GM18520 (cell line): ENCODE measurements around the gene SLC4A7.

Source experiments
- ATAC-seq: cut with Tn5 transposase; IDR thresholded peaks from one replicate; pipeline ENCODE4 v1.9.1; 2021; ENCODE audit not compliant: unreplicated experiment

The SLC4A7 gene

GRCh38 chr3:27326629-27327545 is 157.3 kb downstream of the SLC4A7 start:
- no peak for ATAC-seq

GRCh38 chr3:27326202-27326601 is 158.0 kb downstream of the SLC4A7 start:
- no peak for ATAC-seq

GRCh38 chr3:27325419-27325818 is 158.8 kb downstream of the SLC4A7 start:
- no peak for ATAC-seq

GRCh38 chr3:27324686-27325085 is 159.5 kb downstream of the SLC4A7 start:
- ATAC-seq, result no peak

GRCh38 chr3:27323087-27323570 is 161.1 kb downstream of the SLC4A7 start:
- ATAC-seq, result no peak
